ENCODE data around the gene TRPC4. TPM values are rescaled to one million over a fixed set of nuclear protein-coding genes. Genes with fewer than 3 reads are reported as not detected.
A peak's percentile ranks its signal among the peaks of the same experiment; 100 is the strongest.

TRPC4 gene
- total RNA-seq, 1 donor from 2014 or later = 6.3 TPM

- H3K4me3 Mint-ChIP-seq (ENCODE audit: unreplicated experiment) = no peak overlapping the region
- no peaks in the 10 kb centered on the region for H3K36me3 Mint-ChIP-seq (ENCODE audit: unreplicated experiment)
- TF ChIP-seq, protein P1, sequence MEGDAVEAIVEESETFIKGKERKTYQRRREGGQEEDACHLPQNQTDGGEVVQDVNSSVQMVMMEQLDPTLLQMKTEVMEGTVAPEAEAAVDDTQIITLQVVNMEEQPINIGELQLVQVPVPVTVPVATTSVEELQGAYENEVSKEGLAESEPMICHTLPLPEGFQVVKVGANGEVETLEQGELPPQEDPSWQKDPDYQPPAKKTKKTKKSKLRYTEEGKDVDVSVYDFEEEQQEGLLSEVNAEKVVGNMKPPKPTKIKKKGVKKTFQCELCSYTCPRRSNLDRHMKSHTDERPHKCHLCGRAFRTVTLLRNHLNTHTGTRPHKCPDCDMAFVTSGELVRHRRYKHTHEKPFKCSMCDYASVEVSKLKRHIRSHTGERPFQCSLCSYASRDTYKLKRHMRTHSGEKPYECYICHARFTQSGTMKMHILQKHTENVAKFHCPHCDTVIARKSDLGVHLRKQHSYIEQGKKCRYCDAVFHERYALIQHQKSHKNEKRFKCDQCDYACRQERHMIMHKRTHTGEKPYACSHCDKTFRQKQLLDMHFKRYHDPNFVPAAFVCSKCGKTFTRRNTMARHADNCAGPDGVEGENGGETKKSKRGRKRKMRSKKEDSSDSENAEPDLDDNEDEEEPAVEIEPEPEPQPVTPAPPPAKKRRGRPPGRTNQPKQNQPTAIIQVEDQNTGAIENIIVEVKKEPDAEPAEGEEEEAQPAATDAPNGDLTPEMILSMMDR (IDR thresholded peaks at IDR 0.05) = no peak
- no peak for DNase-seq (ENCODE audit: extremely low spot score, unreplicated experiment)
- no peaks in the 10 kb centered on the region for H3K27me3 Mint-ChIP-seq (ENCODE audit: unreplicated experiment)
- H3K9me3 Mint-ChIP-seq (ENCODE audit: unreplicated experiment) = peaks cover 5% of the 10 kb centered on the region
- H3K27ac Mint-ChIP-seq (ENCODE audit: unreplicated experiment) = peak overlapping the region; percentile 66
- H3K4me1 Mint-ChIP-seq (ENCODE audit: unreplicated experiment) = peaks cover 38% of the 10 kb centered on the region
Observed at GRCh38 chr13:37665420-37665819, 204.2 kb downstream of the TRPC4 start.

GRCh38 chr13:37663724-37664123, 205.8 kb downstream of the TRPC4 start:
- Mint-ChIP-seq H3K36me3 (ENCODE audit: unreplicated experiment) (no peaks in the 10 kb centered on the region), H3K27ac (ENCODE audit: unreplicated experiment) (no peak overlapping the region), H3K4me1 (ENCODE audit: unreplicated experiment) (peaks cover 36% of the 10 kb centered on the region), H3K27me3 (ENCODE audit: unreplicated experiment) (no peaks in the 10 kb centered on the region), H3K9me3 (ENCODE audit: unreplicated experiment) (peaks cover 5% of the 10 kb centered on the region), H3K4me3 (ENCODE audit: unreplicated experiment) (no peak overlapping the region)
- no peak for DNase-seq (ENCODE audit: extremely low spot score, unreplicated experiment)
- TF ChIP-seq, protein P1 (IDR thresholded peaks at IDR 0.05) = no peak

DNA sequence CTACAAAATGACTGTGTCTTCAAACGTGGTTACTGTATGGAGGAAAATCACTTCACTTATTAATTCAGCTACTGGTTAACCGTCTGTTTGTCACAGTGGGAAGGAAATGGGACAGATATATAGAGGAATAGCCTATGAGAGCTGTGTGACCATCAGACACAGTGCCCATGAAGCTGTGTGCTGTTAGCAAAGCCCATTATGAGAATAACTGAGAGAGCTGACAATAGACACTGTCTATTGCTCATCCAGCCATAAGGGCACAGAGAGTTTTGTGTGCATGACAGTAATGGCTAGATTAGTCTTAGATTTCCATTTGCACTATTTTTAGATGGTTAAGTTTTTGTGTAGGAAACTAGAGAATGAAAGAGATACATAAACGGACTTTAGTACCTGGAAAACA, 206.9 kb downstream of the TRPC4 start:
- Mint-ChIP-seq H3K36me3 (ENCODE audit: unreplicated experiment) (no peaks in the 10 kb centered on the region), H3K27ac (ENCODE audit: unreplicated experiment) (no peak overlapping the region), H3K4me3 (ENCODE audit: unreplicated experiment) (no peak overlapping the region), H3K4me1 (ENCODE audit: unreplicated experiment) (peaks cover 35% of the 10 kb centered on the region), H3K27me3 (ENCODE audit: unreplicated experiment) (no peaks in the 10 kb centered on the region), H3K9me3 (ENCODE audit: unreplicated experiment) (peaks cover 5% of the 10 kb centered on the region)
- TF ChIP-seq, protein P1 (IDR thresholded peaks at IDR 0.05) = no peak
- DNase-seq (ENCODE audit: extremely low spot score, unreplicated experiment) = no peak

DNA sequence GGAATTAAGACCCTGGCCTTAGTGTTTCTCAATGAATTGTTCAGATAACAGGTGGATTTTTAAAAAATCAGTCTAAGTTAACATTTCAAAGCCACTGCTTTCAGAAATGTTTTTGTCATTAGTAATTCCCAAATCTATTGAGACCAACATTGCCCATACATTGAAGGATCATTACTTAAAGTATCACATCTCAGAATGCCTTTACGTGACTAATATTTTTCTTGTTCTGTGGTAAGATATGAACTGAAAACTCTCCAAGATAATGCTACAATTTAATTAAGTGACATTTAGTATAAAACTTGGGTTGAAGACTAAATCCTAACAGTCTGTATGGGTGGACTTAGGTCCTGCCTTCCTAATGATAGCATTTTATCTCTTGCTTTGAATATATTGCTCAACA, 211.6 kb downstream of the TRPC4 start:
- H3K4me1 Mint-ChIP-seq (ENCODE audit: unreplicated experiment) = peaks cover 23% of the 10 kb centered on the region
- H3K9me3 Mint-ChIP-seq (ENCODE audit: unreplicated experiment) = no peaks in the 10 kb centered on the region
- H3K4me3 Mint-ChIP-seq (ENCODE audit: unreplicated experiment) = no peak overlapping the region
- H3K36me3 Mint-ChIP-seq (ENCODE audit: unreplicated experiment) = no peaks in the 10 kb centered on the region
- H3K27ac Mint-ChIP-seq (ENCODE audit: unreplicated experiment) = peak overlapping the region; percentile 44
- no peaks in the 10 kb centered on the region for H3K27me3 Mint-ChIP-seq (ENCODE audit: unreplicated experiment)
- no peak for DNase-seq (ENCODE audit: extremely low spot score, unreplicated experiment)
- TF ChIP-seq, protein P1 (IDR thresholded peaks at IDR 0.05) = no peak

DNA sequence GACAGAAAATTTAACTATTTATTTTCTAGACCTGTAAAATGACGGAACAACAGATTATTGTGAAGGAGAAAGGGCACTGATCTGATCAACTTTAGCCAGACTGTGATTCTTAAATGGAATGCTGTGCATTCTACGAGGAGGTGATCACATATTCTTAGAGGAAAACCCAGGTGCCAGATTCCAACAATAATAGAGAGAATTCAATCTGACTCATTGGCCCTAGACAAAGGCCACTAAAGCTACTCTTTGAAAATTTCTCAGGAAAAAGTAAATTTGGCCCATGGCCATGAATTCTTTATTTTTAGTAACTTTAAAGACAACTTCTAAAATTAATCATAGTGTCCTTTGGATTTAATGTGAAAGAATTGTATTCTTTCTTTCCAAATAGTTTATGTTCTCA, 212.4 kb downstream of the TRPC4 start:
- Mint-ChIP-seq H3K9me3 (ENCODE audit: unreplicated experiment) (no peaks in the 10 kb centered on the region), H3K36me3 (ENCODE audit: unreplicated experiment) (no peaks in the 10 kb centered on the region), H3K27me3 (ENCODE audit: unreplicated experiment) (no peaks in the 10 kb centered on the region), H3K4me1 (ENCODE audit: unreplicated experiment) (peaks cover 23% of the 10 kb centered on the region), H3K4me3 (ENCODE audit: unreplicated experiment) (no peak overlapping the region), H3K27ac (ENCODE audit: unreplicated experiment) (peak overlapping the region; percentile 76)
- TF ChIP-seq, protein P1 (IDR thresholded peaks at IDR 0.05) = no peak
- DNase-seq (ENCODE audit: extremely low spot score, unreplicated experiment) = no peak
